ENCODE data around the gene PGGHG.
"Not testable (repeated sequence)": the region's sequence is repeated elsewhere in the genome, so short reads cannot be mapped to it uniquely, and the experiment has no call there.

Gene PGGHG

DNA sequence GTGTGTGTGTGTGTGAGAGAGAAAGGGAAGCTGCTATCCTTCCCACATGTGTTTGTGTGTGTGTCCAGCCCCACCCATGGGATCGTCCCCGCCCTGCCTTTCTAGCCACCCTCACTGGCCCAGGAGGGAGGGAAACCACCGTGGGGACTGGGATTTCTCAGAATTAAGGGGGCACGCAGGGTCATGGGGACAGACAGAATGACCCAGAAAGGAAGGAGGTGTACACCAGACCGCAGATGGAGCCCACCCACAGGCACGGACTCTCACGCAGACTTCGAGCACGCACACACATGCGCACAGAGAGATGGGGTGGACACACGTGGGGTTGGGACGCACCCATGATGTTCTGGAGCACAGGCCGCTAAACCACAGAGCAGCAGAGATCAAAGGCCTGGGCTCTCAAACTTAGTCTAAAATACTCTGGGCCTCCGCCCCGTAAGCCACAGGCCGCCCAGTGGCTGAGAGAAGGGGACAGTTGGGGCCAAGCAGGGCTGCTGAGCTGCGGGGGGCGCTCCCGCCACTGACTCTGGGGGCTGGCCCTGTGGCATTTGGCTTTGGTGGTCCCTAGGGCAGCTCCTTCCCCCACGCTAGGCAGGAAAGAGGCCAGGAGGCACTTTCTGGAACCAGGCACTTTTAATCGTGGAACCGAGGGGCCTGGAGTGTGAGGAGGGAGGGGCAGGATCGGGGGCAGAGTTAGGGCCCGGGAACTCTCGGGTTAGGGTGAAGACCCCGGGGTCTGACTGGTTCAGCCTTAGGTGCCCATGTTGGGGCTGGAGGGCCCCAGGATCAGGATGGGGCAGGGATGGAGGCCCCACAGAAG is 8.9 kb downstream of the PGGHG start:
- DNase-seq (ENCODE audit: low read depth in 1 of 2, low spot score in 1 of 2): no peak

DNA sequence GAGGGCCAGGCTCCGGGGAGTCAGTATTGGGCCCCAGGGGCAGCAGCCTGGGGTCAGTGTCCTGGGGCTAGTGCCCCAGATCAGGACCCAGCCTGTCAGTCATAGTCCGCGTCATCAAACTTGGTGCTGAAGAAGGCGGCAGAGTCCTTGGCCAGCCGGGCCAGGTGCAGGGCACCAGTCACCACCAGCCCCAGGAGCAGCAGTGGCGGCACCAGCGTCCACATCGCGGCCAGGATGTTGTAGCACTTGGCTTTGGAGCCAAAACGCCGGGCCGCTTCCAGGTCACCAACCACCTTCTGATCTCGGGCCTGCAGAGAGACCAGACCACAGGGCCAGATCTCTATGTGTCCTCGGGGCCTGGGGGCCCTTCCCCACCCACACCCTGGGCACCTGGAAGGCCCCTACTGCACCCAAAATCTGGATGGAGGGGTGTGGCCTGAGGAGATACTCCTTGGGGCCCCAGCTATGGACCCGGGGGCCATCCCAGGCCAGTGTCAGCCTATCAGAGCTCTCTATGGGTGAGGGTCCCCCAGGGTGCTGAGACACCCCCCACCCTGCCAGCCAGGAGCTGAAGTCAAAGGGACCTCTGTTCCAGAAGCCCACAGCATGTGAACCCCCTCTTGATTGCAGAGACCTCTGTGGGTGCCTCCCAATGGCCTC is 9.6 kb downstream of the PGGHG start:
- no peak for DNase-seq (ENCODE audit: low read depth in 1 of 2, low spot score in 1 of 2)

DNA sequence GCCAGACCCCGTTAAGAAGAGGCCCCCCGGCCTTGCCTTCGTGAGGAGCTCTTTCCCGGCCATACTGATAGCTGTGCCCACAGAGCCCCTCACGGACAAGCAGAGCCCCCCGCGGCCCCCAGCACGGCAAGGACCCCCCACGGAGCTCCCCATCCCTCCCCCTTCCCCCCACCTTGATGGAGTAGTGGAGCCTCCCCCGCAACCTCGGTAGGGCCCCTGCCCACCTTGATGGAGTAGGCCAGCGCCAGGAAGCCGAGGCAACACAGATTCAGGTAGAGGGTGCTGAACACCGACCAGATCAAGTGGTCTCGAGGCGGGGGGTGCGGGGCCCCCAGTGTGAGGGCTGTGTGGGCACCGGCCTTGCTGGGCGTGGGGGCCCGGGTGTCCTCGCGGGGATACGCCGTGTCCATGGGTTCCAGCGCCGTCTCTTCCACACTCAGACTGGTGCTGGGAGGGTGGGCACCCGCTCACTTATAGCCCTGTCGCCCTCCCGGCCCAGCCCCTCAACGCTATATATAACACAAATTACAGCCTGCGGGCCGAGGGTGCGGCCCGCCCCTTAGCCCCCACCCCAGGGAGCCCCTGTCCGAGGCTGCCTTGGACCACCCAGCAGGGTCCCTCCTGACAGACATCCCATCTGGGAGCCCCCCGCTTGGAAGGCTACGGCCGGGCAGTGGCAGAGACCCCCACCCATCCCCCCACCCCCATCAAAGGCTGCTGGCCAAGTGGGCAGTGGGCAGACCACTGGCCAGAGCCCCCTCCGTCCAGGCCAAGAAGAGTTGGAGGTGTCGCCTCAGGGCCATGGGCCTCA is 10.4 kb downstream of the PGGHG start, which contains the start of gene IFITM5:
Gene IFITM5, minus strand, starts transcription at position 446 of the 811 bp plus-strand sequence. Its CDS starts 36 bp downstream, at position 410.
- DNase-seq (ENCODE audit: low read depth in 1 of 2, low spot score in 1 of 2): no peak

DNA sequence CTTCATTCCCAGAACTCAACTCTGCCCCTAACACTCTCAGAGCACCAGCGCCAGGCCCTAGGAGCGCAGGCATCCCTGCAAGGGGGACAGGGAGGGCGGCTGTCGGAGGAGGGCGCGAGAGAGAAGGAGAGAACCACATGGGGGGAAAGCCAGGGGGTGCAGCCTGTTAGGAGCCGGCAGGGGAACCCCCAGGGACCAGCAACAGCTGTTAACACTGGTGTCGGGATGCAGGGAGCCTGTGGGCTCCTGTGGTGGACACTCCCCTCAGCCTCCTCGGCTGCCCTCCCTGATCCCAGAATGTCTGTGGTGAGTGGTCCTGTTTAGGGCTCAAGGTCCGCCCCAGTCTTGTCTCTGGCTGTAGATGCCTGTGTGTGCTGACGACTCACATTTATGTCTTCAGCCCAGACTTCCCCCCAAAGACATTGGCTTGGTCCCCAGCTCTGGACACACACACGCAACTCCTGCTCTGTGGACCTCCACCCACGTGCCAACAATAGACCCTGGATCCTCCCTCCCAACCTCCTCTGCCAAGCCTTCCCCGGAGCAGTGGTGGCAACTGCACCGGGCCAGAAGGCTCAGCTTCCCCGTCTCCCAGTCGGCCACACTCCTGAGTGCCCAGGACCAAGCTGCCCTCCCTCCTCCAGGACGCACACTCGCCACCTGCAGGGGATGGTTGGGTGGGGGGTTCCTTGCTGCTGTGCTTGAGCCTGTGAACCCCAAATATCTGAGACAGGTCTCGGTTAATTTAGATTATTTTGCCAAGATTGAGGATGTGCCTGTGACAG is 11.2 kb downstream of the PGGHG start:
- DNase-seq (ENCODE audit: low read depth in 1 of 2, low spot score in 1 of 2): no peak

DNA sequence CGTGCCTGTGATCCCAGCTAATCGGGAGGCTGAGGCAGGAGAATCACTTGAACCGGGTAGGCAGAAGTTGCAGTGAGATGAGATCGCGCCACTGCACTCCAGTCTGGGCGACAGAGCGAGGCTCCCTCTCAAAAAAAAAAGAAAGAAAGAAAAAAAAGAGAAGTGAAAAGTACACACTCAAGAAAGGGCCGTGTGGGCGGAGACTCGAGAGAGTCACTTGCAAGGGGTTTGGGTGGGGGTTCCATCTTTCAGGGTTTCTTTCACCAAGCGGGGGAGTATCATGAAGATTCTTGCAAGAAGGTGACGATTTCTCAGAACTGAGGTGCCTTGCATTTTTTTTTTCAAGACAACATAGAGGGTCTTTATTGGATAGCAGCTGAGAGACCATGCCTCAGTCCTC is 14.4 kb downstream of the PGGHG start:
- DNase-seq (ENCODE audit: low read depth in 1 of 2, low spot score in 1 of 2): no peak

DNA sequence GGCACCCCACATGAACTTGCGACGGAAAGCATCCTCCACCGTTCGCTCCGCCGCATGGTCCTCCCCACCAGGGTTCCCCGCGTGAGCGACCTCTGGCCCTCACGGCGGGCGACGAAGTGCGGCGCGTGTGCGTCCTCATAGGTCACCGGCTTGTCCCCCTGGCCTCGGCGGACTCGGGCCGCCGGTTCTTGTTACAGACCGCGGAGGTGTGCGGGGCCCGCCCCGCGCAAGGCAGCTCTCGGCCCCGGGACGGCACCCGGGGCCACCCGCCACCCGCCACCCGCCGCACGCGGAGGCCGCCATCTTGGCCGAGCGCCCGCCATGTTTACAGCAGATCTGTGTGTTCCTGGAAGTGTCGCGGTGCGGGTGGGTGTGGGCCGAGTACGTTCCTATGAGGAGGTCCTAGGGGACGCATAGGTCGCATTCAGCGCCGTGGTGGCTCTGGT is 15.2 kb downstream of the PGGHG start:
- DNase-seq (ENCODE audit: low read depth in 1 of 2, low spot score in 1 of 2): no peak

DNA sequence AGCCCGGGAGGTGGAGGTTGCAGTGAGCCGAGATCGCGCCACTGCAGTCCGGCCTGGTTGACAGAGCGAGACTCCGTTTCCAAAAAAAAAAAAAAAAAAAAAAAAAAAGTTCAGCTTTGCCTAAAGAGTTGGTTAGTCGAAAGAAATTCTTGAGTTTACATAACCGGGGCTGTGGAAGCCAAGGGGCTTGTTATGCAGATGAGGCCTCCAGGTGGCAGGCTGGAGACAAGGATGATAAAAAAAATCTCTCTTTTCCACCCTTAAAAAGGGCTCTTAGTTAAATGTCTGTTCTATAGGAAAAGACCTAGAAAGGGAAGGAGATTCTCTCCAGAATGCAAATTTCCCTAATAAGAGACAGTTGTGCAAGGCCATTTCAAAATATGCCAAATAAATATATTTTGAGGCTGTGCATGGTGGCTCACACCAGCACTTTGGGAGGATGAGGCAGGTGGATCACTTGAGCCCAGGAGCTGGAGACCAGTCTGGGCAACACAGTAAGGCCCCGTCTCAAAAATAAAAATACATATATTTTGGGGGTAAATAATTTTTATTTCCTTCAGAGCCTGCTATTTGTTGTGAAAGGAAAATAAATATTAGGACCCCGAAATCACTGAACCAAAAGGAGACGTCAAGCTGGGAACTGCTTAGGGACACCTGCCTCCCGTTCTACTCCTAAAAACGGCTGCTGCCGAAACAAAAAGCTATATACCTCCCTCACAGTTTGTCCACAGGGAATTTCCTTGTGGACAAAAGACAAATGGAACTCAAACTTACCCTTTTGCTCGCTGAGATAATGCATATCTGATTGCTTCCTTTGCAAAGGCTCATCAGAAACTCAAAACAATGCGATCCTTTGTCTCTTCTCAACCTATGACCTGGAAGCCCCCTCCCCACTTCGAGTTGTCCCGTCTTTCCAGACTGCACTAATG is 16.3 kb downstream of the PGGHG start:
- no peak for DNase-seq (ENCODE audit: low read depth in 1 of 2, low spot score in 1 of 2)

DNA sequence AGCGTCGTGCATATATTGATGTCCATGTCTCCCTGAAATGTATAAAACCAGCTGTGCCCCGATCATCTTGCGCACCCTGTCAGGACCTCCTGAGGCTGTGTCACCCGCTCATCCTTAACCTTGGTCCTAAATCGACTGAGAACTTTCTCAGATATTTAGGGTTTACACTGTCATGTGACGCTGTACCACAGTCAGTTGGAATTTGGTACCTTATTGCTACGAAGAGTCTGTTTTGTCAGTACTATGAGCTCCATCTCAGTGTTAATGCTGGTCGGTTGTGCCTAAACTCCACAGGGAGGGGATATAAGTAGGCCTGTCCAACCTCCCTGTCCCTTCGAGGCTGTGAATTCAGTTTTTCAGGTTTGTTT is 16.9 kb downstream of the PGGHG start:
- no peak for DNase-seq (ENCODE audit: low read depth in 1 of 2, low spot score in 1 of 2)

DNA sequence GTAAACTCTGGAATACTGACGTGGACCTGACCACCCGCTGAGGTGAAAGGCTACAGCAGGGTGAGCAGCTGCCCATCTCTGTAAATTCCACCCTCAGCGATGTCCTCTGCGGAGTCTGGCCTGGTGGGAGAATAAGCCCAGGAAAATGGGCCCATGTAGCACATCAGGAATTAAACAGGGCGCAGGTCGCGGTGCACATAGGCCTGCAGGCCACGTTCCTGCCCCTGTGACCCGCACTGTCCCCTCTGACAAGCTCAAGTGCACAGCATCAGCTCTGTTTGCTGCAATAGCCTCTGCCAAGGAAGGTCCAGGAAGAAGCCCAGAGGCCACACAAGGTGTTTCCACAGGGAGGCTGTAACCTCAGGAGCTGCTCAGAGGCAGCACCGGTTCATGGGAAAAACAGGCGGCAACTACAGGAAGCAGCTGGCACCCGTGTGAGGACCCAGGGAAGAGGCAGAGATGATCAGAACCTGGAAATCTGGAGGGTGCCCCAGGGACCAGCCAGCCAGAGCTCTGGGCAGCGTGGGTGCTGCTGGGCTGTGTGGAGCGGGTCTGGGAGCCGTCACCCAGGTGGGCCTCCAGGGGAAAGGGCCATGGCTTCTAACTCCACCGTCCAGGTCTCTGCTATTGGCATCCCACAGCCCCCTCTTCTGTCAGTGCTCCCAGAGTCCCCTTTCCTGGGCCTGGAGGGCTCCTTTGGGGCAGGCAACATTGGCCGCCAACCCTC is 17.9 kb downstream of the PGGHG start:
- DNase-seq (ENCODE audit: low read depth in 1 of 2, low spot score in 1 of 2): no peak

DNA sequence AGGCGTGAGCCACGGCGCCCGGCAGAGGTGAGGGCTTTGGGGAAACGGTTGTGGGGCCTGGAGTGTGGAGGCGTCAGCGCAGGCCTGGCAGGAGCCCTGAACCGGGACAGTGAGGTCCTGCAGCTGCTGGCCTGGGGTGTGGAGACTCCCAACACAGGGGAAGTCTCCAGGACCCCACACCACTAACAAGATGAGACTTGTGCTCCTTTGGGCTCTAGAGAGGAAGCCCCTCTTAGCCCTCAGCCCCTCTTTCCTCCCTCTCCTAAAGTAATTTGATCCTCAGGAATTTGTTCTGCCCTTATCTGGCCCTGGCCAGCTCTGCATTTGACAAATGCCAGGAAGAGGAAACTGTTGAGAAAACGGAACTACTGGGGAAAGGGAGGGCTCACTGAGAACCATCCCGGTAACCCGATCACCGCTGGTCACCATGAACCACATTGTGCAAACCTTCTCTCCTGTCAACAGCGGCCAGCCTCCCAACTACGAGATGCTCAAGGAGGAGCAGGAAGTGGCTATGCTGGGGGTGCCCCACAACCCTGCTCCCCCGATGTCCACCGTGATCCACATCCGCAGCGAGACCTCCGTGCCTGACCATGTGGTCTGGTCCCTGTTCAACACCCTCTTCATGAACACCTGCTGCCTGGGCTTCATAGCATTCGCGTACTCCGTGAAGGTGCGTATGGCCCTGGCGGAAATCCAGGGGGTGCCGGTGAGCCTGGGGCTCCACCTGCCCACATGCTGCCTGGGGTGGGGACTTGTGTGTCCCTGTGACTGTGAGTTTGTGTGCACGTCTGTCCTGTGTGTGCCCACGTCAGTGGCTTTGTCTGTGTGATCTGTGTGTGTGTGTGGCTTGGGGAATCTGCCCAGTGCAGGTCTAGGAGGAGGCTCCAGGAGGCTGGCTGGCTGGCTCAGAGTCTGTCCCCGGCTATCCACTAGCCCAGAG is 19.1 kb downstream of the PGGHG start, which contains the start of gene IFITM2:
Gene IFITM2, plus strand, starts transcription at position 51 of the 943 bp plus-strand sequence. Its CDS starts 377 bp downstream, at position 428.
- not testable (repeated sequence) for DNase-seq (ENCODE audit: low read depth in 1 of 2, low spot score in 1 of 2)

DNA sequence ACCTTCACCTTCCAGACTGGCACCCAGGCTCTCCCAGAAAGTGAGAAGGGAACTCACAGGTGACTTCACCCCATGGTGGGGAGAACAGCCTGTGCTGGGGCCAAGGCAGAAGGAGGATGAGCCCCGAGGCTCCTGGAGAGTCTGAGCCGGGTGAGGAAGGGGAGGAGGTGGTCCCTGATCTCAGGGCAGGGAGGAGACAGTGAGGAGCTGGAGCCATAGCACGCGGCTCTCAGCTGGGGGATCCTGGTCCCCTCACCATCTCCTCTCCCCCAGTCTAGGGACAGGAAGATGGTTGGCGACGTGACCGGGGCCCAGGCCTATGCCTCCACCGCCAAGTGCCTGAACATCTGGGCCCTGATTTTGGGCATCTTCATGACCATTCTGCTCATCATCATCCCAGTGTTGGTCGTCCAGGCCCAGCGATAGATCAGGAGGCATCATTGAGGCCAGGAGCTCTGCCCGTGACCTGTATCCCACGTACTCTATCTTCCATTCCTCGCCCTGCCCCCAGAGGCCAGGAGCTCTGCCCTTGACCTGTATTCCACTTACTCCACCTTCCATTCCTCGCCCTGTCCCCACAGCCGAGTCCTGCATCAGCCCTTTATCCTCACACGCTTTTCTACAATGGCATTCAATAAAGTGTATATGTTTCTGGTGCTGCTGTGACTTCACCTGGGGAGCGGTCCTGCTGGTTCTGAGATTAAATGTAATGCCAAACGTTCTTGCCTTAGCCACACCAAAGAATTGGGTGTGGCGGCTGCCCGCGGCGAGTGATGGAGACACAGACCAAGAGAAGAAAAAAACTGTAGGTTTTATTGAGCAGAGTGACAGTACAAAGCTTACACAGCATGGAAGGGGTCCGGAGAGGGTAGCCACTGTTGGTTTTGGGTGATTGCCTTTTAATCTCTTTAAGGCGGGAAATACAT is 20.1 kb downstream of the PGGHG start:
- DNase-seq (ENCODE audit: low read depth in 1 of 2, low spot score in 1 of 2): not testable (repeated sequence)

DNA sequence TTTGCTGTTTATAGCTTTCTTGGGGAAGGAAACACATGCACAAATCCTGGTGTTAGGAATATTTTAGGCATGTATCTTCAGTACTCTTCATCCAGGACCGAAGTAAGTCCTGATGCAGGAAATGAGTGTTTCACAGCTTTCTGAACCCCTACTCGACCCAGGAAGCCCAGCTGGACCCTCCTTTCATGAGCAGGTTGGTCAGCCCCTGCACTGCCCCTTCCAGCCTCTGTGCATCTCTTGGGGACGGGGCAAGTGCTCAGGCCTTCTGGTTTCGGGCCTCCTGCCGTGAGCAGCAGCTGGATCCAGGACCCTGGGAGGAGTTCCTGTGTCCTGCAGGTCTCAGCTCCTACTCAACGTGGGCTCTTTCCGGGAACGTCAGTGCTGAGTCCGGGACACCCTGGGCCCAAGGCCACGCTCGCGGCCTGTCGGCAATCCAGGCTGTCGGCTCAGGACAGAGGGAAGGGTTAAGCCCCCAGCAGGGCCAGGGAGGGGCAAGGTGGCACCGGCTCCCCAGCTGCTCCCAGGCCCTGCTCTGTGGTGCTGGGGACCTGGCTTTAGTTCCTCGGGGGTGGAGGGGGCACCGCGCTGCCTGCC is 21.1 kb downstream of the PGGHG start:
- DNase-seq (ENCODE audit: low read depth in 1 of 2, low spot score in 1 of 2): not testable (repeated sequence)

DNA sequence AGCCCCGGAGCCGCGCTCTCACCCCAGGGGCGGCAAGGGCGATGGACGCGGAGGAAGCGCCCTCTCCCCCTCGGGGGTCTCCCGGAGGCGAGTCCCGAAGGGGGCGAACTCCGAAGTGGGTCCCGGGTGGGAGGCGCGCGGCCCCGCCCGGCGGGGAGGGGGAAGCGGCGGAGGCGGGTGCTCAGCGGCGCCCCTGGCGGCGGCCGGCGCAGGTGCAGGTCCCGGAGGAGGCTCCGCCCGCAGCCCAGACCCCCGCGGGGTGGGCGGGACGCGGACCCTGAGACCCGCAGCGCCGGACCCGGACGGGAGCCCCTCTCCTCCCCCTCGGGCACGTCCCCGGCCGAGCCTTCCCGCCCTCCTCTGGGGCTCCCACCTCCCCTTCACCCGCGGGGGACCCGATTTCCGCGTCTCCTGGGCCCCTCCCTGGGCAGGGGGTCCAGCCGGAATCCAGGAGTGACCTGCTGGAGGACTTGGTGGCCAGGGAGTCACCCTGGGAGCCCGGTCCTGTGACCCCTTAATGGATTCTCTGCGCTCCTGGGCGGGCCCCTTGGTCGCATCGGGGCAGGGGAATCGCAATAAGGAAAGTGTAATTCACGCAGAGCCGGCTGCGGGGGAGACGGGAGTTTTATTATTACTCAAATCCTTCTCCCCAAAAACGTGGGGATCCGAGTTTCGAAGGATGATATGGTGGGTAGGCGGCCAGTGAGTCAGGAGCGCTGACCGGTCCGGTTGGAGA is 22.3 kb downstream of the PGGHG start:
- not testable (repeated sequence) for DNase-seq (ENCODE audit: low read depth in 1 of 2, low spot score in 1 of 2)

DNA sequence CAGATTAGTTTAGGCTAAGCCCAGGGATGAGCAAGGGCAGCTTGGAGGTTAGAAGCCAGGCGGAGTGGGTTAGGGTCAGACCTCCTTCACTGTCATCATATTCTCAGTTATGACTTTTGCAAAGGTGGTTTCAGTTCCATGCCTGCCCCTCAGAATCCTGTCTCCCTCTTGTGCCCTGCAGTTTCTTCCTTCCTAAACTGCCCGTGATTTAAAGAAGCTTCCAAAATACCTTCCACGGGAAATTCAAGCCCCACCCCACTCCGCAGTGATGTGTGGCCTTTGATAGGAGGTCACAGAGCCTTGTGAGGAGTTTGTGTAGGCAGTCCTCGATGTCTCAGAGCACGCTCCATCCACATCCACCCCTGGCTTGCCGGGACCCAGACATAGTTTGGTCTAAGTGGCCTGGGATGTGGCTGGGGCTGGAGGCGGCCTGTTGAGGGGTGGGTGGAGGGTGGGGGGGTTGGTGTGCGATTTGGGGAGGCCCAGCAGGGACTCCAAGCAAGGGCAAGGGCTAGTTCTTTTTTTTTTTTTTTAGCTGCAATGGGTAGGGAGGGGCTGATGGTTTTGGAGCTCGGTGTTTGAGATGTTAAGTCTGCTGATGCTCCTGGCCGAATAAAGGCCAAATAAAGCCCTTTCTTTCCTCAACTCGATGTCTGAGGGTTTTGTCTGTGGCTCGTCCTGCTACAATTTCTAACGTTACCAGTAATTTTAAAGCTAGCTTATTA is 23.3 kb downstream of the PGGHG start:
- DNase-seq (ENCODE audit: low read depth in 1 of 2, low spot score in 1 of 2): no peak

DNA sequence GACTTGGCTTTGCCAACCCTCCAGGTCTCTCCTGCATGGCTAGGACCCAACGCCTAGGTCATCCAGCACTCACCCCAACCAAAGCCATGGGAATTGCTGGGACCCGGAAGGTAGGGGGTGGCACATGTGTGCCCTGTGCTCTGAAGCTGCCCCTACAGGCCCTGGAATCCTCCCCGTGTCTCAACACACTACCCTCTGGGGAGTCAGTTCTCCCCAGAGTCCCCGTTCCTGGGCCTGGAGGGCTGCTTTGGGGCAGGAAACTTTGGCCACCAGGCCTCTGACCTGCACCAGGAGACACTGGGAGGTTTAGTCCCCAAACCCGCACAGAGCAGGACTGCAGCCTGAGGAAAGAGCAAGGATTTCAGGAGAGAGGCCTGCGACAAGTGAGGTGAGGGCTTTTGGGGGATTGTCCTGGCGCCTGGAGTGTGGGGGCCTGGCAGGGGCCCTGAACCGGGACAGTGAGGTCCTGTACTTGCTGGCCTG is 24.4 kb downstream of the PGGHG start:
- no peak for DNase-seq (ENCODE audit: low read depth in 1 of 2, low spot score in 1 of 2)

Data from activated CD4-positive, alpha-beta T cell treated with anti-CD3 and anti-CD28 coated beads, Interleukin-2, amount 50 U/mL, for 24 hours (primary cell).